ENCODE measurements around the gene ADAMTSL4. TPM values are rescaled to one million over a fixed set of nuclear protein-coding genes. Genes with fewer than 3 reads are reported as not detected.

The ADAMTSL4 gene
- total and polyA plus RNA-seq, 2 of the 8 experiments (the other 6 are each of a cell fraction or from before 2014, with no cell fraction given) = 4.2 to 5.4 TPM

GRCh38 chr1:150559656-150560010 lies 10.4 kb downstream of the ADAMTSL4 start:
- Histone ChIP-seq H3K36me3 (ENCODE audit: control insufficient read depth in 2 of 4, insufficient read depth in 4 of 4, low read length in 3 of 4) (peaks cover 0 to 4% (median 2%) of the 10 kb centered on the region in 4 experiments; a peak in 2 of 8 replicates), H2BK120ac (replicated peaks; ENCODE audit: low read depth, low read length) (no peak overlapping the region), H4K5ac (ENCODE audit: insufficient read length, low read depth, low read length) (no peak overlapping the region), H3K4me2 (ENCODE audit: insufficient read depth in 1 of 2, low read depth in 2 of 2, low read length in 2 of 2) (no peak overlapping the region), H2BK12ac (ENCODE audit: low read depth, low read length) (0 out of 2 replicates have a peak overlapping the region, but pooled peaks have one; percentile 64), H3K27ac (ENCODE audit: low read depth, low read length) (no peak overlapping the region), H3K23me2 (ENCODE audit: low read depth, low read length) (peaks cover 7% of the 10 kb centered on the region), H3K27me3 (replicated peaks in 1 of 4; ENCODE audit: control insufficient read depth in 3 of 4, extremely low read depth in 1 of 4, insufficient read depth in 3 of 4, low read length in 3 of 4) (no peaks in the 10 kb centered on the region), H3K9me3 (ENCODE audit: insufficient read depth in 2 of 2, low read depth in 1 of 2, low read length in 1 of 2) (no peaks in the 10 kb centered on the region), H2AK5ac (ENCODE audit: low read depth, low read length) (no peak overlapping the region), H3K56ac (replicated peaks; ENCODE audit: insufficient read length, low read depth, low read length) (no peak overlapping the region), H4K91ac (replicated peaks; ENCODE audit: insufficient read length, low read length) (no peak overlapping the region), H3K14ac (ENCODE audit: insufficient read length) (no peak overlapping the region), H3K79me2 (ENCODE audit: control insufficient read depth in 1 of 2, insufficient read depth in 2 of 2, low read length in 2 of 2) (peaks cover 0 to 22% of the 10 kb centered on the region in 2 experiments; a peak in 2 of 4 replicates), H2BK15ac (ENCODE audit: low read length) (no peak overlapping the region), H3K4me1 (replicated peaks in 1 of 4; ENCODE audit: control insufficient read depth in 3 of 4, insufficient read depth in 4 of 4, low read length in 3 of 4) (peaks cover 11 to 23% (median 19%) of the 10 kb centered on the region in 4 experiments), H3K9ac (replicated peaks in 1 of 4; ENCODE audit: extremely low read depth in 1 of 4, low read depth in 3 of 4, low read length in 3 of 4) (no peak overlapping the region), H3K4ac (replicated peaks; ENCODE audit: insufficient read length, low read depth, low read length) (no peak overlapping the region), H4K20me1 (replicated peaks in 1 of 2; ENCODE audit: control insufficient read depth in 1 of 2, insufficient read depth in 2 of 2, low read length in 2 of 2) (peaks cover 0 to 6% of the 10 kb centered on the region in 2 experiments), H4K8ac (ENCODE audit: extremely low read depth, insufficient read depth, low read length) (no peak overlapping the region), H3K23ac (ENCODE audit: insufficient read length) (no peak overlapping the region), H2AFZ (ENCODE audit: low read length) (no peak overlapping the region), H3K4me3 (ENCODE audit: extremely low read depth in 1 of 4, insufficient read depth in 2 of 4, low read depth in 3 of 4, low read length in 4 of 4) (no peak overlapping the region), H2BK5ac (ENCODE audit: low read depth, low read length) (no peak overlapping the region), H3K79me1 (ENCODE audit: low read depth, low read length) (0 out of 2 replicates have a peak, but pooled peaks cover 3% of the 10 kb centered on the region), H3K18ac (ENCODE audit: extremely low read depth, low read length) (no peak overlapping the region), H2BK20ac (ENCODE audit: low read length) (no peak overlapping the region)
- FAIRE-seq (no peak), DNase-seq (ENCODE audit: low read depth in 1 of 2, low spot score in 2 of 2) (no peak)
- CTCF ChIA-PET (ENCODE audit: partially characterized antibody) = interaction anchor here (0.6 to 13.7 kb wide), 23 partner anchors 10 to 255 kb away, joined by 3 to 210 read pairs (median 5); partner anchors contain the start of genes ADAMTSL4, FALEC, GOLPH3L and MCL1
- WGBS, 2 experiments (ENCODE audit: extremely low coverage in 1 of 2, insufficient coverage in 1 of 2, insufficient read length in 1 of 2, insufficient replicate concordance in 2 of 2, low coverage in 1 of 2, low lambda C conversion rate in 2 of 2, missing lambda C conversion rate in 1 of 2) = 81% methylated on average over 10 of the region's 10 CpGs; no CpG with 5 or more reads in 1 of the 2 experiments
- POLR2A ChIA-PET (ENCODE audit: partially characterized antibody) = interaction anchor here (1.0 to 43.7 kb wide), 7 partner anchors 9 to 414 kb away, joined by 3 to 1380 read pairs (median 5); partner anchors contain the start of genes ADAMTSL4, ENSA, FALEC and MCL1
- TF ChIP-seq, protein P1, sequence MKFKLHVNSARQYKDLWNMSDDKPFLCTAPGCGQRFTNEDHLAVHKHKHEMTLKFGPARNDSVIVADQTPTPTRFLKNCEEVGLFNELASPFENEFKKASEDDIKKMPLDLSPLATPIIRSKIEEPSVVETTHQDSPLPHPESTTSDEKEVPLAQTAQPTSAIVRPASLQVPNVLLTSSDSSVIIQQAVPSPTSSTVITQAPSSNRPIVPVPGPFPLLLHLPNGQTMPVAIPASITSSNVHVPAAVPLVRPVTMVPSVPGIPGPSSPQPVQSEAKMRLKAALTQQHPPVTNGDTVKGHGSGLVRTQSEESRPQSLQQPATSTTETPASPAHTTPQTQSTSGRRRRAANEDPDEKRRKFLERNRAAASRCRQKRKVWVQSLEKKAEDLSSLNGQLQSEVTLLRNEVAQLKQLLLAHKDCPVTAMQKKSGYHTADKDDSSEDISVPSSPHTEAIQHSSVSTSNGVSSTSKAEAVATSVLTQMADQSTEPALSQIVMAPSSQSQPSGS (IDR thresholded peaks at IDR 0.05; ENCODE audit: low read length) = no peak
- TF ChIP-seq MAFK (IDR thresholded peaks at IDR 0.05; ENCODE audit: low read depth, low read length) (no peak), NRF1 (IDR thresholded peaks at IDR 0.05; ENCODE audit: low read depth, low read length) (no peak)
